ENCODE measurements around the gene PAFAH2. TPM values are rescaled to one million over a fixed set of nuclear protein-coding genes. Genes with fewer than 3 reads are reported as not detected.

Gene PAFAH2
- total RNA-seq, 1 experiment from 2014 or later, result 8.5 TPM

DNA sequence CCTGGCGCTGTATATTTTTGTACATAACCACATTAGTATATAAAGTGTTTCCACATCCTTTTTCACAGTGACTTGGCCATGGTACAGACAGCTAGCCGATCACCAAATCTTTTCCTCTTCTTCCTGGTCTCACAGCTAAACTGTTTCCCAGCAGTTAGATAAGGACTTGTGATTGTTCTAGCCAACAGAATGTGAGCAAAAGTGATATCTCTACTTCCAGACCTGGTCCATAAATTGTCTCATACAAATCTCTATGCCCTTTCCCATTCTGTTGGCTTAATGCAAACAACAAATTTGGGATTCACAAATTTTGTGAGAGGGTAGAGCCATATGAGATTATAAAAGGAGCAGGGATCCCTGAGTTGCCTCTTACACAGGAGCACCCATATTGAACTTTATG, 19.5 kb downstream of the PAFAH2 start:
- Histone ChIP-seq H3K27ac (ENCODE audit: low read length) (no peak overlapping the region), H3K4me3 (ENCODE audit: low read depth in 2 of 2, low read length in 2 of 2) (no peak overlapping the region), H3K9me3 (ENCODE audit: control insufficient read depth, insufficient read depth, low read depth, low read length) (no peaks in the 10 kb centered on the region), H3K36me3 (ENCODE audit: control insufficient read depth, insufficient read depth, low read length) (no peaks in the 10 kb centered on the region), H3K27me3 (ENCODE audit: control insufficient read depth, insufficient read depth, low read length) (no peaks in the 10 kb centered on the region), H3K4me1 (ENCODE audit: control insufficient read depth, insufficient read depth, low read length) (no peaks in the 10 kb centered on the region)
- intact Hi-C loops (cut with micrococcal nuclease; ENCODE audit: unreplicated experiment), result no loop called here
- ATAC-seq (no peak), DNase-seq (ENCODE audit: low read depth, low spot score) (no peak)
- in situ Hi-C loops (cut with HindIII; ENCODE audit: low pct_unique_long_range_greater_than_20kb, low sequenced_read_pairs), result no loop called here
- TF ChIP-seq POLR2AphosphoS5 (IDR thresholded peaks at IDR 0.05; ENCODE audit: low read depth, low read length), result no peak
- TF ChIP-seq SIN3A (IDR thresholded peaks at IDR 0.05; ENCODE audit: borderline replicate concordance, insufficient read depth, low read depth, low read length), result no peak
- TF ChIP-seq TCF7L2 (IDR thresholded peaks at IDR 0.05; ENCODE audit: low read depth, low read length), result no peak
- TF ChIP-seq, protein P1, sequence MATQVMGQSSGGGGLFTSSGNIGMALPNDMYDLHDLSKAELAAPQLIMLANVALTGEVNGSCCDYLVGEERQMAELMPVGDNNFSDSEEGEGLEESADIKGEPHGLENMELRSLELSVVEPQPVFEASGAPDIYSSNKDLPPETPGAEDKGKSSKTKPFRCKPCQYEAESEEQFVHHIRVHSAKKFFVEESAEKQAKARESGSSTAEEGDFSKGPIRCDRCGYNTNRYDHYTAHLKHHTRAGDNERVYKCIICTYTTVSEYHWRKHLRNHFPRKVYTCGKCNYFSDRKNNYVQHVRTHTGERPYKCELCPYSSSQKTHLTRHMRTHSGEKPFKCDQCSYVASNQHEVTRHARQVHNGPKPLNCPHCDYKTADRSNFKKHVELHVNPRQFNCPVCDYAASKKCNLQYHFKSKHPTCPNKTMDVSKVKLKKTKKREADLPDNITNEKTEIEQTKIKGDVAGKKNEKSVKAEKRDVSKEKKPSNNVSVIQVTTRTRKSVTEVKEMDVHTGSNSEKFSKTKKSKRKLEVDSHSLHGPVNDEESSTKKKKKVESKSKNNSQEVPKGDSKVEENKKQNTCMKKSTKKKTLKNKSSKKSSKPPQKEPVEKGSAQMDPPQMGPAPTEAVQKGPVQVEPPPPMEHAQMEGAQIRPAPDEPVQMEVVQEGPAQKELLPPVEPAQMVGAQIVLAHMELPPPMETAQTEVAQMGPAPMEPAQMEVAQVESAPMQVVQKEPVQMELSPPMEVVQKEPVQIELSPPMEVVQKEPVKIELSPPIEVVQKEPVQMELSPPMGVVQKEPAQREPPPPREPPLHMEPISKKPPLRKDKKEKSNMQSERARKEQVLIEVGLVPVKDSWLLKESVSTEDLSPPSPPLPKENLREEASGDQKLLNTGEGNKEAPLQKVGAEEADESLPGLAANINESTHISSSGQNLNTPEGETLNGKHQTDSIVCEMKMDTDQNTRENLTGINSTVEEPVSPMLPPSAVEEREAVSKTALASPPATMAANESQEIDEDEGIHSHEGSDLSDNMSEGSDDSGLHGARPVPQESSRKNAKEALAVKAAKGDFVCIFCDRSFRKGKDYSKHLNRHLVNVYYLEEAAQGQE (IDR thresholded peaks at IDR 0.05; ENCODE audit: insufficient read depth in 1 of 2, low read depth in 2 of 2, low read length in 1 of 2), result no peak
- TF ChIP-seq, protein P2, sequence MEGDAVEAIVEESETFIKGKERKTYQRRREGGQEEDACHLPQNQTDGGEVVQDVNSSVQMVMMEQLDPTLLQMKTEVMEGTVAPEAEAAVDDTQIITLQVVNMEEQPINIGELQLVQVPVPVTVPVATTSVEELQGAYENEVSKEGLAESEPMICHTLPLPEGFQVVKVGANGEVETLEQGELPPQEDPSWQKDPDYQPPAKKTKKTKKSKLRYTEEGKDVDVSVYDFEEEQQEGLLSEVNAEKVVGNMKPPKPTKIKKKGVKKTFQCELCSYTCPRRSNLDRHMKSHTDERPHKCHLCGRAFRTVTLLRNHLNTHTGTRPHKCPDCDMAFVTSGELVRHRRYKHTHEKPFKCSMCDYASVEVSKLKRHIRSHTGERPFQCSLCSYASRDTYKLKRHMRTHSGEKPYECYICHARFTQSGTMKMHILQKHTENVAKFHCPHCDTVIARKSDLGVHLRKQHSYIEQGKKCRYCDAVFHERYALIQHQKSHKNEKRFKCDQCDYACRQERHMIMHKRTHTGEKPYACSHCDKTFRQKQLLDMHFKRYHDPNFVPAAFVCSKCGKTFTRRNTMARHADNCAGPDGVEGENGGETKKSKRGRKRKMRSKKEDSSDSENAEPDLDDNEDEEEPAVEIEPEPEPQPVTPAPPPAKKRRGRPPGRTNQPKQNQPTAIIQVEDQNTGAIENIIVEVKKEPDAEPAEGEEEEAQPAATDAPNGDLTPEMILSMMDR (IDR thresholded peaks at IDR 0.05), result no peak
- no TSS peak for BruUV-seq (replicated peaks)
- POLR2A ChIA-PET, result interaction anchor here (0.6 kb wide), 1 partner anchor 148 kb away, joined by 4 read pairs; no protein-coding TSS in a partner anchor
- CTCF ChIA-PET, result no interaction called here

DNA sequence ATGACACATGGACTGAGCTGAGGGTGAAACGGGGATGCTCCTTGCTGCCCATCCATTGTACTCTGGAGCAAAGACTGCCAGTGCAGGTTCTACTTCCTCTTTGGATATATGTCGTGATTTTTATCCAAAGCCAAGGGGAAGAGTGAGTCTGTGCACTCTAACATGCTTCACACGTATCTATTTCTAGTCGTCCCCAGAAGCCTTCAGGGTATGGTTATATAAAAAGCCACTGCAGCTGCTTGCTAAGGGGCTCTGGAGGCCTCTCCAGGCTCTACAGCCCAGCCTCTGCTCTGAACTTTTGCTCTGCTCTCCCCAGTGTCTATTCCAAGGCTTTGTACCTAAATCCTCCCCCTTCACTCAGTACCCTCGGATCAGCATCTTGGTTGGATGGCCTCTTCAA, 20.1 kb downstream of the PAFAH2 start:
- DNase-seq (ENCODE audit: low read depth, low spot score) (no peak), ATAC-seq (no peak)
- H3K27ac ChIP-seq (ENCODE audit: low read length), result no peak overlapping the region
- intact Hi-C loops (cut with micrococcal nuclease; ENCODE audit: unreplicated experiment), result no loop called here
- BruUV-seq (replicated peaks), result no TSS peak
- H3K9me3 ChIP-seq (ENCODE audit: control insufficient read depth, insufficient read depth, low read depth, low read length), result no peaks in the 10 kb centered on the region
- ChIA-PET CTCF (no interaction called here), POLR2A (no interaction called here)
- no peaks in the 10 kb centered on the region for H3K27me3 ChIP-seq (ENCODE audit: control insufficient read depth, insufficient read depth, low read length)
- no peak for TF ChIP-seq POLR2AphosphoS5 (IDR thresholded peaks at IDR 0.05; ENCODE audit: low read depth, low read length)
- TF ChIP-seq, protein P2 (IDR thresholded peaks at IDR 0.05), result no peak
- no peak for TF ChIP-seq TCF7L2 (IDR thresholded peaks at IDR 0.05; ENCODE audit: low read depth, low read length)
- TF ChIP-seq SIN3A (IDR thresholded peaks at IDR 0.05; ENCODE audit: borderline replicate concordance, insufficient read depth, low read depth, low read length), result no peak
- TF ChIP-seq, protein P1 (IDR thresholded peaks at IDR 0.05; ENCODE audit: insufficient read depth in 1 of 2, low read depth in 2 of 2, low read length in 1 of 2), result no peak
- no peak overlapping the region for H3K4me3 ChIP-seq (ENCODE audit: low read depth in 2 of 2, low read length in 2 of 2)
- no peaks in the 10 kb centered on the region for H3K36me3 ChIP-seq (ENCODE audit: control insufficient read depth, insufficient read depth, low read length)
- no peaks in the 10 kb centered on the region for H3K4me1 ChIP-seq (ENCODE audit: control insufficient read depth, insufficient read depth, low read length)
- in situ Hi-C loops (cut with HindIII; ENCODE audit: low pct_unique_long_range_greater_than_20kb, low sequenced_read_pairs), result no loop called here

All from Panc1 (cell line).